ENCODE data around the gene CATSPERZ. TPM values are rescaled to one million over a fixed set of nuclear protein-coding genes. Genes with fewer than 3 reads are reported as not detected.

The CATSPERZ gene
- total RNA-seq, 1 donor from 2014 or later, result not detected

- TF ChIP-seq, protein P1, sequence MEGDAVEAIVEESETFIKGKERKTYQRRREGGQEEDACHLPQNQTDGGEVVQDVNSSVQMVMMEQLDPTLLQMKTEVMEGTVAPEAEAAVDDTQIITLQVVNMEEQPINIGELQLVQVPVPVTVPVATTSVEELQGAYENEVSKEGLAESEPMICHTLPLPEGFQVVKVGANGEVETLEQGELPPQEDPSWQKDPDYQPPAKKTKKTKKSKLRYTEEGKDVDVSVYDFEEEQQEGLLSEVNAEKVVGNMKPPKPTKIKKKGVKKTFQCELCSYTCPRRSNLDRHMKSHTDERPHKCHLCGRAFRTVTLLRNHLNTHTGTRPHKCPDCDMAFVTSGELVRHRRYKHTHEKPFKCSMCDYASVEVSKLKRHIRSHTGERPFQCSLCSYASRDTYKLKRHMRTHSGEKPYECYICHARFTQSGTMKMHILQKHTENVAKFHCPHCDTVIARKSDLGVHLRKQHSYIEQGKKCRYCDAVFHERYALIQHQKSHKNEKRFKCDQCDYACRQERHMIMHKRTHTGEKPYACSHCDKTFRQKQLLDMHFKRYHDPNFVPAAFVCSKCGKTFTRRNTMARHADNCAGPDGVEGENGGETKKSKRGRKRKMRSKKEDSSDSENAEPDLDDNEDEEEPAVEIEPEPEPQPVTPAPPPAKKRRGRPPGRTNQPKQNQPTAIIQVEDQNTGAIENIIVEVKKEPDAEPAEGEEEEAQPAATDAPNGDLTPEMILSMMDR (IDR thresholded peaks at IDR 0.05; ENCODE audit: unreplicated experiment), result no peak
- H3K27me3 Mint-ChIP-seq (ENCODE audit: low read depth), result no peaks in the 10 kb centered on the region
- H3K4me3 Mint-ChIP-seq, result no peak overlapping the region
- no peak overlapping the region for H3K27ac Mint-ChIP-seq
- H3K36me3 Mint-ChIP-seq, result peaks cover 24% of the 10 kb centered on the region
- no peak for DNase-seq (ENCODE audit: low spot score in 2 of 2, unreplicated experiment in 2 of 2)
- H3K4me1 Mint-ChIP-seq, result peaks cover 2% of the 10 kb centered on the region
- H3K9me3 Mint-ChIP-seq, result no peaks in the 10 kb centered on the region
Observed at GRCh38 chr11:64258356-64258755, 41.8 kb upstream of the CATSPERZ start.

GRCh38 chr11:64258946-64259532, 41.1 kb upstream of the CATSPERZ start:
- Mint-ChIP-seq H3K27ac (no peak overlapping the region), H3K9me3 (no peaks in the 10 kb centered on the region), H3K27me3 (ENCODE audit: low read depth) (no peaks in the 10 kb centered on the region), H3K36me3 (peaks cover 27% of the 10 kb centered on the region), H3K4me1 (peaks cover 2% of the 10 kb centered on the region), H3K4me3 (no peak overlapping the region)
- DNase-seq (ENCODE audit: low spot score in 2 of 2, unreplicated experiment in 2 of 2), result no peak
- TF ChIP-seq, protein P1 (IDR thresholded peaks at IDR 0.05; ENCODE audit: unreplicated experiment), result no peak

DNA sequence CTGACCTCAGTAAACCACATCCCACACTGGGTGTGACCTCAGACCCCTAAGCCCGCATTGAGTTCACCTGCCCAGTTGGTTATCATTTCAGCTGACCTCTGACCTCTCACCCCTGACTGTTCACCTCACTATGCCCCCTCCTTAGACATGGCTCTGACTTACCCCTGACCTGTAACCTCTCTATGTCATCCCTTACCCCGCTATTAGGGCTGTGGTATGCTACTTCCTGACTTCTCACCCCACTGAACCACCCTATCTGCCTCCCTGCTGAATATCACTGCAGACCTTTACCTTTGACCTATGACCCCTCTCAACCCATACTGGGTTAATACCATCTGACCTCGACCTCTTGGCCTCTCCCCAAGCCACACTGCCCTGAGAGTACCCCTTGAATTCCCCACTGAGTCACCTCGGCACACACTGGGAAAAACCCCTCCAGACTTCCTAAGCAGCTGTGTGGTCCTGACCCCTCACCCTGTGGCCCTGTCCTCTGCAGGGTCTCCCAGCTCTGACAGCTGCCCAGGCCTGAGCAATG, 40.6 kb upstream of the CATSPERZ start:
- DNase-seq (ENCODE audit: low spot score in 2 of 2, unreplicated experiment in 2 of 2), result no peak
- H3K27me3 Mint-ChIP-seq (ENCODE audit: low read depth), result no peaks in the 10 kb centered on the region
- H3K9me3 Mint-ChIP-seq, result no peaks in the 10 kb centered on the region
- TF ChIP-seq, protein P1 (IDR thresholded peaks at IDR 0.05; ENCODE audit: unreplicated experiment), result no peak
- peaks cover 7% of the 10 kb centered on the region for H3K4me1 Mint-ChIP-seq
- no peak overlapping the region for H3K4me3 Mint-ChIP-seq
- peaks cover 27% of the 10 kb centered on the region for H3K36me3 Mint-ChIP-seq
- no peak overlapping the region for H3K27ac Mint-ChIP-seq

GRCh38 chr11:64260147-64260708, 39.9 kb upstream of the CATSPERZ start:
- DNase-seq (ENCODE audit: low spot score in 2 of 2, unreplicated experiment in 2 of 2), result no peak
- TF ChIP-seq, protein P1 (IDR thresholded peaks at IDR 0.05; ENCODE audit: unreplicated experiment), result no peak
- Mint-ChIP-seq H3K27me3 (ENCODE audit: low read depth) (no peaks in the 10 kb centered on the region), H3K36me3 (peaks cover 27% of the 10 kb centered on the region), H3K4me3 (no peak overlapping the region), H3K4me1 (peaks cover 9% of the 10 kb centered on the region), H3K9me3 (no peaks in the 10 kb centered on the region), H3K27ac (no peak overlapping the region)

GRCh38 chr11:64261556-64262080, 38.5 kb upstream of the CATSPERZ start:
- Mint-ChIP-seq H3K27me3 (ENCODE audit: low read depth) (no peaks in the 10 kb centered on the region), H3K4me1 (peaks cover 9% of the 10 kb centered on the region), H3K4me3 (no peak overlapping the region), H3K27ac (no peak overlapping the region), H3K9me3 (no peaks in the 10 kb centered on the region), H3K36me3 (peaks cover 29% of the 10 kb centered on the region)
- TF ChIP-seq, protein P1 (IDR thresholded peaks at IDR 0.05; ENCODE audit: unreplicated experiment), result no peak
- no peak for DNase-seq (ENCODE audit: low spot score in 2 of 2, unreplicated experiment in 2 of 2)
